Measurements from ENCODE around the gene RNF14. TPM values are rescaled to one million over a fixed set of nuclear protein-coding genes. Genes with fewer than 3 reads are reported as not detected.

RNF14 gene
- total RNA-seq, 2 experiments from 2014 or later: 29.0 to 33.9 TPM

- peaks cover 30% of the 10 kb centered on the region for H3K4me1 Mint-ChIP-seq
- ATAC-seq (ENCODE audit: low read depth) (no peak), DNase-seq (no peak)
- H3K36me3 Mint-ChIP-seq: peaks cover 17% of the 10 kb centered on the region
- POLR2A ChIA-PET: interaction anchor here (0.6 to 3.3 kb wide), 25 partner anchors 8 to 463 kb away, joined by 3 to 52 read pairs (median 7); partner anchors contain the start of genes DELE1, DIAPH1, GNPDA1 and HDAC3
- H3K9me3 Mint-ChIP-seq: no peaks in the 10 kb centered on the region
- H3K27me3 Mint-ChIP-seq: no peaks in the 10 kb centered on the region
- peak overlapping the region; percentile 97 for H3K4me3 Mint-ChIP-seq
- H3K27ac Mint-ChIP-seq: peak overlapping the region; percentile 97
These were observed 1.2 kb downstream of the RNF14 start for GRCh38 chr5:141969783-141970771.

DNA sequence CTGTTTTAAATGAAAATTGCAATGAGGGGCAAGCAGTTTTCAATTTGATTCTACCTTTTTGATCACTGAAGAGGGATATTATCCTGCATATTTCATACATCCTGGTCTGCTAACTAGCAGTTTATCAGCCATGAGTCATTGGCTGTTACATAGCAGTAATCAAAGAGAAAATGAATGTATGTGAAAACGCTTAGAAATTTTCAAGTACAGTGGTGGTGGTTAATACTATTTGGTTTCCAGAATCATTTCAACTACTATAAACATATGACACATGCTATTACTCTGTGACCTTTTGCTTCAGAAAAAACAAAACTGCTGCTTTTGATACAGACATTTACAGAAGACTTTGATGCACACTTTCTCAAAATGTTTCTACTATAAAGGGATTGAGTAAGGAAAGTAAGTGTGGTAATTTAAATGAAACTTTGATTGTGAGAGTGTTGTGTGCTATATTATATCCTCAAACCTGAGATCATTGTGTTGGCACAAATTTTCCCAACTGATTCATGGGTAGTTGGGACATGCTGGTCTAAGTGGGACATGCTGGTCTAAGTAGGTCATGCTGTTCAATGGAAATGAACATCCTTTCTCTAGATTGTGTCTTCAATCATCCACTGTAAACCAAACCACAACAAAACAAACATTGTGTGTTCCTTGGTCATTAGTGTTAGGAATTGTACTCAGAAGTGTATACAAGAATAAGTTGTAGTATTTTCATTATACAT lies 5.1 kb downstream of the RNF14 start:
- Mint-ChIP-seq H3K36me3 (peaks cover 27% of the 10 kb centered on the region), H3K4me3 (no peak overlapping the region), H3K27ac (peak overlapping the region; percentile 14), H3K4me1 (peaks cover 22% of the 10 kb centered on the region), H3K9me3 (no peaks in the 10 kb centered on the region), H3K27me3 (no peaks in the 10 kb centered on the region)
- no peak for DNase-seq
- POLR2A ChIA-PET: no interaction called here
- ATAC-seq (ENCODE audit: low read depth): no peak

GRCh38 chr5:141976176-141976575 lies 7.3 kb downstream of the RNF14 start:
- POLR2A ChIA-PET: interaction anchor here (1.2 kb wide), 1 partner anchor 53 kb away, joined by 3 read pairs; the partner anchor contains the start of gene DELE1
- Mint-ChIP-seq H3K27ac (no peak overlapping the region), H3K27me3 (no peaks in the 10 kb centered on the region), H3K4me3 (no peak overlapping the region), H3K36me3 (peaks cover 32% of the 10 kb centered on the region), H3K4me1 (peaks cover 10% of the 10 kb centered on the region), H3K9me3 (no peaks in the 10 kb centered on the region)
- no peak for ATAC-seq (ENCODE audit: low read depth)
- no peak for DNase-seq

- POLR2A ChIA-PET: interaction anchor here (0.7 to 1.9 kb wide), 2 partner anchors 10 to 12 kb away, joined by 3 to 8 read pairs; partner anchors contain the start of gene RNF14
- DNase-seq: no peak
- Mint-ChIP-seq H3K4me1 (peaks cover 8% of the 10 kb centered on the region), H3K27me3 (no peaks in the 10 kb centered on the region), H3K36me3 (peaks cover 29% of the 10 kb centered on the region), H3K9me3 (no peaks in the 10 kb centered on the region), H3K4me3 (no peak overlapping the region), H3K27ac (no peak overlapping the region)
- ATAC-seq (ENCODE audit: low read depth): no peak
These were observed 9.5 kb downstream of the RNF14 start for GRCh38 chr5:141978389-141978788.

GRCh38 chr5:141982626-141983025 lies 13.7 kb downstream of the RNF14 start:
- Mint-ChIP-seq H3K4me1 (peaks cover 6% of the 10 kb centered on the region), H3K36me3 (peaks cover 23% of the 10 kb centered on the region)
- POLR2A ChIA-PET: no interaction called here

GRCh38 chr5:141986072-141986471 lies 17.2 kb downstream of the RNF14 start:
- Mint-ChIP-seq H3K4me1 (peaks cover 6% of the 10 kb centered on the region), H3K27ac (no peak overlapping the region), H3K27me3 (no peaks in the 10 kb centered on the region), H3K36me3 (peaks cover 20% of the 10 kb centered on the region), H3K4me3 (no peak overlapping the region), H3K9me3 (no peaks in the 10 kb centered on the region)
- POLR2A ChIA-PET: interaction anchor here (1.1 to 2.1 kb wide), 2 partner anchors 9 to 17 kb away, joined by 4 to 6 read pairs; no protein-coding TSS in a partner anchor
- DNase-seq (no peak), ATAC-seq (ENCODE audit: low read depth) (no peak)

More at GRCh38 chr5:141982626-141983025, 13.7 kb downstream of the RNF14 start:
- no peak overlapping the region for H3K27ac Mint-ChIP-seq
- H3K27me3 Mint-ChIP-seq: no peaks in the 10 kb centered on the region
- DNase-seq (no peak), ATAC-seq (ENCODE audit: low read depth) (no peak)
- H3K9me3 Mint-ChIP-seq: no peaks in the 10 kb centered on the region
- no peak overlapping the region for H3K4me3 Mint-ChIP-seq

DNA sequence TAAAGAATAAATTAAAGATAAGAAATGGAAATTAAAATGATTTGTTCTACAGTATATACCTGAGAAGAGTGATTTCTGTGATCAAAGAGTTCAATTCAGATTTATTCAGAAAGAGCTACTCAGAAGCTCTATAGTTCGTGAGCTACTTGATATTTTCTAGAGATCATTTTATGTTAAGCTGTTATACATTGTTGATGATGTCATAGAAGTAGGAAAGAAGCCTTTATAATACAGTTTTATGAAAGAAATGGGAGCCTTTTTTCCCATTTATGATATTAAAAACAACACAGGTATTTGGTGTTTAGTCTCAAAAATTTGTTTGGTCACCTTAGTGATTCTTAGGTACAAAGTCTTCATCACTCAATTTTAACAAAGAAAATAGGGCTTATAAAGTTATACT lies 20.8 kb downstream of the RNF14 start:
- H3K4me1 Mint-ChIP-seq: peaks cover 10% of the 10 kb centered on the region
- no peaks in the 10 kb centered on the region for H3K27me3 Mint-ChIP-seq
- H3K4me3 Mint-ChIP-seq: no peak overlapping the region
- POLR2A ChIA-PET: interaction anchor here (2.3 kb wide), 1 partner anchor 21 kb away, joined by 8 read pairs; the partner anchor contains the start of gene RNF14
- peaks cover 28% of the 10 kb centered on the region for H3K36me3 Mint-ChIP-seq
- ATAC-seq (ENCODE audit: low read depth) (no peak), DNase-seq (no peak)
- no peak overlapping the region for H3K27ac Mint-ChIP-seq
- H3K9me3 Mint-ChIP-seq: no peaks in the 10 kb centered on the region

DNA sequence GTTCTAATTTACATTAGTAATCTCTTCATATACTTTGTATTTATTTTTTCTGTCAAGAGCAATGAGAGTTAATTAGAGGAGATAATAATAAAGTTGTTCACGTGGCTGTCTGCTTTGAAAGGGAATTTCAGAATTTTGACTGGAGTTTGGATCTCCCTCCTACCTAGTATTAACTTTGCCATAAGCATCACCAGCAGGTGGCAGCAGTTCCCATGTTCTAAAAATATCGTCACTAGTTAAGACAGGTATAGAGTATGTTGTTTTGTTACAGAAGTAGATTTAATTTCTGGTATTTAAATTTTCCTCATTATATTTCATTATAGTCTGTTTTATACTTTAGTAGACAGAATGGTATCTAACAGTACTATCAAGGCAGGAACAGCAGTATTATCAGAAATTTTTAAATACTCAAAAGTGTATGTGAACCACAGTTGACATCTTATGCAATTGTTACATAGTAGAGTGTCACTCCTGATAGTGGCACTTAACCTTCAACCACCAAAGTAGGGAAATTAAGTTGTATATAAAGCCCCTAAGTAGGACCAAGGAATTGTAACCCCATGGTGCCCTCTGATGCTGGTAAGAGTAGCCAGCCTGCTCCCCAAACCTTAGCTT lies 23.6 kb downstream of the RNF14 start:
- H3K9me3 Mint-ChIP-seq: no peaks in the 10 kb centered on the region
- H3K27me3 Mint-ChIP-seq: no peaks in the 10 kb centered on the region
- no peak overlapping the region for H3K4me3 Mint-ChIP-seq
- H3K36me3 Mint-ChIP-seq: peaks cover 22% of the 10 kb centered on the region
- H3K27ac Mint-ChIP-seq: no peak overlapping the region
- ATAC-seq (ENCODE audit: low read depth) (peak; percentile 82), DNase-seq (peak; percentile 68)
- H3K4me1 Mint-ChIP-seq: peaks cover 3% of the 10 kb centered on the region
- POLR2A ChIA-PET: interaction anchor here (0.7 to 0.9 kb wide), 3 partner anchors 23 to 231 kb away, joined by 3 to 7 read pairs (median 3); no protein-coding TSS in a partner anchor

- no peak for ATAC-seq (ENCODE audit: low read depth)
- Mint-ChIP-seq H3K4me3 (no peak overlapping the region), H3K9me3 (no peaks in the 10 kb centered on the region), H3K36me3 (peaks cover 17% of the 10 kb centered on the region), H3K27me3 (no peaks in the 10 kb centered on the region), H3K4me1 (peaks cover 3% of the 10 kb centered on the region), H3K27ac (peak overlapping the region; percentile 0)
- no peak for DNase-seq
- POLR2A ChIA-PET: interaction anchor here (0.6 to 1.2 kb wide), 2 partner anchors 149 to 441 kb away, joined by 3 to 4 read pairs; no protein-coding TSS in a partner anchor
These were observed 25.7 kb downstream of the RNF14 start for GRCh38 chr5:141994511-141995136.

DNA sequence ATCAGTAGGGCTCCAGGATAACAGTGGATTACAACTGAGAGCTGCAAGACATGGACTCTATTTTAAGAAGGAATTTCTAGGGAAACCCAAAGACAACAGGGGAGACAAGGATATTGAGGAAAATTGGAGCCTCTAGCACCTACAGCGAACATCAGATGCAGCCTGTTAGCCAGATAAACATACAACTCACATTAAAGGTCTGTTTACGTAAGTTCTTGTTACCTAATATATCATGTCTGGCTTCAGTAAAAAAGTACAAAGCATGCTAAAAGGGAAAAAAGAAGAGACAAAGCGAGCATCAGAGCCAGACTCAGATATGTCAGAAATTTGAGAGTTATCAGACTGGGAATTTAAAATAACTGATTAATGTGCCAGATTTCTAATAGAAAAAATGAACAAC lies 26.8 kb downstream of the RNF14 start:
- no peak overlapping the region for H3K4me3 Mint-ChIP-seq
- H3K9me3 Mint-ChIP-seq: no peaks in the 10 kb centered on the region
- no peak overlapping the region for H3K27ac Mint-ChIP-seq
- POLR2A ChIA-PET: interaction anchor here (1.3 kb wide), 1 partner anchor 26 kb away, joined by 6 read pairs; the partner anchor contains the start of gene RNF14
- peaks cover 22% of the 10 kb centered on the region for H3K36me3 Mint-ChIP-seq
- DNase-seq: no peak
- H3K4me1 Mint-ChIP-seq: peaks cover 7% of the 10 kb centered on the region
- ATAC-seq (ENCODE audit: low read depth): no peak
- H3K27me3 Mint-ChIP-seq: no peaks in the 10 kb centered on the region

GRCh38 chr5:141997358-141997960 lies 28.6 kb downstream of the RNF14 start:
- Mint-ChIP-seq H3K27me3 (no peaks in the 10 kb centered on the region), H3K27ac (no peak overlapping the region), H3K36me3 (peaks cover 28% of the 10 kb centered on the region), H3K9me3 (no peaks in the 10 kb centered on the region), H3K4me1 (peaks cover 7% of the 10 kb centered on the region), H3K4me3 (no peak overlapping the region)
- no peak for ATAC-seq (ENCODE audit: low read depth)
- DNase-seq: no peak
- POLR2A ChIA-PET: interaction anchor here (1.1 to 2.6 kb wide), 2 partner anchors 10 to 28 kb away, joined by 3 to 8 read pairs; partner anchors contain the start of gene RNF14

DNA sequence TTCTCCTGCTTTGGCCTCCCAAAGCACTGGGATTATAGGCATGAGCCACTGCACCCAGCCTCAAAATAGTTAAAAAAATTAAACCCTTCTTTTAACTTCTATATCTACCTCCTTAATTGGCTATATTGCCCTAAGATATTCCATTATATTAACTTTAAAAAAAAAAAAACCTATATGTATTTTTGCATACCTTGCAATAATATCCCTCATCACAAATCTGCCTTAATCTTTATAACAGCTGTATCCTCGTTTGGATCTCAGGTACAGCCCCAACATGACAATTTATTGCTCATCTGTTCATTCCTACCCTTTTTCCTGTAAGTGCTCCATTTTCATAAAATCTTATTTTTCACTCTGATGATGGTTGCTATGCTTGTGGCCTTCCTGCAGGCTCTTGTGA lies 31.3 kb downstream of the RNF14 start:
- POLR2A ChIA-PET: interaction anchor here (0.9 to 2.2 kb wide), 2 partner anchors 12 to 31 kb away, joined by 4 to 11 read pairs; partner anchors contain the start of genes GNPDA1 and RNF14
- Mint-ChIP-seq H3K27ac (no peak overlapping the region), H3K36me3 (peaks cover 33% of the 10 kb centered on the region)

More for the DNA sequence above, 31.3 kb downstream of the RNF14 start:
- no peak for DNase-seq
- peaks cover 18% of the 10 kb centered on the region for H3K4me1 Mint-ChIP-seq
- no peak overlapping the region for H3K4me3 Mint-ChIP-seq
- H3K9me3 Mint-ChIP-seq: no peaks in the 10 kb centered on the region
- no peak for ATAC-seq (ENCODE audit: low read depth)
- no peaks in the 10 kb centered on the region for H3K27me3 Mint-ChIP-seq
